IMR-90 (cell line): ENCODE measurements around the gene PDZD8. TPM values are rescaled to one million over a fixed set of nuclear protein-coding genes. Genes with fewer than 3 reads are reported as not detected.

Source experiments
- ATAC-seq: fragments of 200-7000 bp; cut with Tn5 transposase; 2 replicates; pipeline ENCODE4 v1.9.1; 2020; ENCODE audit warnings: low read depth, mild to moderate bottlenecking, moderate library complexity
- BruUV-seq: library from RNA; stranded (reverse); fragments of 400-500 nt; replicated peaks from 2 replicates; lab custom pipeline; 2021; lab: Mats Ljungman, UMichigan
- CTCF ChIA-PET: fragments of 300-600 bp; formaldehyde crosslinking; extraction: SDS; loops from one replicate; lab custom pipeline; 2021; ENCODE audit warnings: antibody characterized with exemption; lab: Yijun Ruan, JAX
- POLR2A ChIA-PET: fragments of 300-600 bp; sonication (Branson Sonifier 250); formaldehyde crosslinking; loops from one replicate; lab custom pipeline; 2022; ENCODE audit warnings: antibody characterized with exemption; ENCODE audit not compliant: unreplicated experiment; lab: Charles Lee
- DNase-seq: peaks from one replicate; pipeline ENCODE4 v3.0.0; 2013
- H2AFZ ChIP-seq: replicated peaks from 2 replicates; pipeline ENCODE3; 2013; ENCODE audit warnings: low read length, mild to moderate bottlenecking; ENCODE audit not compliant: poor library complexity
- H2AK5ac ChIP-seq: 2 replicates; pipeline ENCODE4 v1.6.1; 2013; ENCODE audit warnings: low read depth, low read length, inconsistent platforms
- H2AK9ac ChIP-seq: replicated peaks from 2 replicates; pipeline ENCODE3; 2013; ENCODE audit warnings: mild to moderate bottlenecking, low read depth, low read length, moderate library complexity; ENCODE audit not compliant: poor library complexity
- H2BK120ac ChIP-seq: 2 replicates; pipeline ENCODE4 v1.6.1; 2013; ENCODE audit warnings: low read depth, low read length, inconsistent platforms
- H2BK15ac ChIP-seq: 3 replicates; pipeline ENCODE4 v1.6.1; 2013; ENCODE audit warnings: low read depth, low read length, inconsistent platforms
- H2BK20ac ChIP-seq: 2 replicates; pipeline ENCODE4 v1.6.1; 2013; ENCODE audit warnings: low read depth, mild to moderate bottlenecking, inconsistent platforms, low read length, moderate library complexity
- H2BK5ac ChIP-seq: 2 replicates; pipeline ENCODE4 v1.6.1; 2013; ENCODE audit warnings: mild to moderate bottlenecking, low read depth, low read length, inconsistent platforms; ENCODE audit not compliant: poor library complexity, severe bottlenecking
- H3K14ac ChIP-seq: replicated peaks from 2 replicates; pipeline ENCODE4 v1.6.1; 2013; ENCODE audit warnings: low read depth, low read length, inconsistent platforms
- H3K18ac ChIP-seq: 2 replicates; pipeline ENCODE4 v1.6.1; 2013; ENCODE audit warnings: low read depth, low read length, control low read depth
- H3K23ac ChIP-seq: 2 replicates; pipeline ENCODE4 v1.6.1; 2013; ENCODE audit warnings: low read depth, low read length, inconsistent platforms
- H3K27ac ChIP-seq: 2 replicates; pipeline ENCODE4 v1.5.1; 2013; ENCODE audit warnings: mild to moderate bottlenecking, control low read depth, low read length; ENCODE audit not compliant: insufficient read depth
- H3K27me3 ChIP-seq: 2 replicates; pipeline ENCODE4 v1.6.1; 2013; ENCODE audit warnings: low read length; ENCODE audit not compliant: control insufficient read depth, insufficient read depth
- H3K36me3 ChIP-seq: 2 replicates; pipeline ENCODE4 v1.6.1; 2013; ENCODE audit warnings: low read length, mixed read lengths; ENCODE audit not compliant: control insufficient read depth, insufficient read depth
- H3K4ac ChIP-seq: 2 replicates; pipeline ENCODE4 v1.6.1; 2013; ENCODE audit warnings: low read depth, low read length, inconsistent platforms
- H3K4me1 ChIP-seq: 2 replicates; pipeline ENCODE4 v1.6.1; 2013; ENCODE audit warnings: low read length, mixed read lengths; ENCODE audit not compliant: control insufficient read depth, insufficient read depth
- H3K4me2 ChIP-seq: 2 replicates; pipeline ENCODE4 v1.6.1; 2013; ENCODE audit warnings: low read depth, mild to moderate bottlenecking, control low read depth, low read length, moderate library complexity
- H3K4me3 ChIP-seq: 2 replicates; pipeline ENCODE4 v1.5.1; 2013; ENCODE audit warnings: low read depth, mild to moderate bottlenecking, control low read depth, low read length, moderate library complexity; ENCODE audit not compliant: insufficient read depth
- H3K56ac ChIP-seq: 2 replicates; pipeline ENCODE4 v1.6.1; 2013; ENCODE audit warnings: low read length, inconsistent platforms; ENCODE audit not compliant: insufficient read depth; ENCODE audit errors: extremely low read depth
- H3K79me1 ChIP-seq, 2 experiments: 2 replicates each; pipeline ENCODE4 v1.6.1; 2013; ENCODE audit warnings: low read length in 2 of 2, inconsistent platforms in 1 of 2, low read depth in 1 of 2
- H3K9ac ChIP-seq: 2 replicates; pipeline ENCODE4 v1.6.1; 2013; ENCODE audit warnings: low read depth, low read length, control low read depth
- H3K9me1 ChIP-seq: 2 replicates; pipeline ENCODE4 v1.6.1; 2013; ENCODE audit warnings: low read length, inconsistent platforms; ENCODE audit not compliant: insufficient read depth
- H3K9me3 ChIP-seq: 2 replicates; pipeline ENCODE4 v1.6.1; 2013; ENCODE audit warnings: low read length; ENCODE audit not compliant: control insufficient read depth, insufficient read depth
- H4K20me1 ChIP-seq: 2 replicates; pipeline ENCODE4 v1.6.1; 2013; ENCODE audit warnings: low read length, inconsistent platforms; ENCODE audit not compliant: insufficient read depth
- H4K5ac ChIP-seq: 2 replicates; pipeline ENCODE4 v1.6.1; 2013; ENCODE audit warnings: mild to moderate bottlenecking, low read depth, low read length, control low read depth
- H4K8ac ChIP-seq, 2 experiments: 2 replicates each; pipeline ENCODE4 v1.6.1; 2013; ENCODE audit warnings: low read depth in 2 of 2, low read length in 2 of 2, control low read depth in 1 of 2, inconsistent platforms in 1 of 2
- H4K91ac ChIP-seq: 2 replicates; pipeline ENCODE4 v1.6.1; 2013; ENCODE audit warnings: low read depth, low read length, inconsistent platforms; ENCODE audit not compliant: insufficient read depth
- BHLHE40 ChIP-seq: fragments of 150-350 bp; IDR thresholded peaks from 2 replicates; pipeline ENCODE4 v1.6.1; 2016; ENCODE audit warnings: mild to moderate bottlenecking, low read depth, low read length
- CEBPB ChIP-seq: IDR thresholded peaks from 2 replicates; pipeline ENCODE4 v1.6.1; 2012; ENCODE audit warnings: low read depth, low read length, improper control_type of control experiment
- CHD1 ChIP-seq: IDR thresholded peaks from 2 replicates; pipeline ENCODE4 v1.6.1; 2012; ENCODE audit warnings: low read depth, low read length, improper control_type of control experiment
- ELK1 ChIP-seq: fragments of 150-350 bp; IDR thresholded peaks from 2 replicates; pipeline ENCODE4 v1.6.1; 2016; ENCODE audit warnings: low read depth, mild to moderate bottlenecking, low read length, moderate library complexity, borderline replicate concordance
- FOS ChIP-seq: fragments of 150-350 bp; IDR thresholded peaks from 2 replicates; pipeline ENCODE4 v1.6.1; 2016; ENCODE audit warnings: low read depth, low read length
- MAFK ChIP-seq: IDR thresholded peaks from 2 replicates; pipeline ENCODE4 v1.6.1; 2012; ENCODE audit warnings: low read depth, low read length, improper control_type of control experiment
- MAZ ChIP-seq: IDR thresholded peaks from 2 replicates; pipeline ENCODE4 v1.6.1; 2012; ENCODE audit warnings: low read depth, mild to moderate bottlenecking, low read length, improper control_type of control experiment, moderate library complexity, borderline replicate concordance
- MXI1 ChIP-seq: IDR thresholded peaks from 2 replicates; pipeline ENCODE4 v1.6.1; 2012; ENCODE audit warnings: low read depth, mild to moderate bottlenecking, low read length, moderate library complexity, borderline replicate concordance
- NFE2L2 ChIP-seq: fragments of 150-350 bp; IDR thresholded peaks from 2 replicates; pipeline ENCODE4 v1.6.1; 2016; ENCODE audit warnings: low read depth, mild to moderate bottlenecking, low read length
- POLR2A ChIP-seq: IDR thresholded peaks from 2 replicates; pipeline ENCODE4 v1.6.1; 2012; ENCODE audit warnings: mild to moderate bottlenecking, low read depth, low read length
- SMC3 ChIP-seq: fragments of 150-350 bp; IDR thresholded peaks from 2 replicates; pipeline ENCODE4 v1.6.1; 2016; ENCODE audit warnings: low read depth, mild to moderate bottlenecking, antibody characterized with exemption, low read length, moderate library complexity
- WGBS, 2 experiments: methylation state at CpG; one replicate each; pipeline versions ENCODE4 v1.1.5 to v1.1.7; 2013; ENCODE audit warnings: missing lambda C conversion rate in 2 of 2; ENCODE audit not compliant: insufficient read length in 1 of 2; ENCODE audit errors: extremely low coverage in 2 of 2; 5-methylcytosine and 5-hydroxymethylcytosine counted together
- dilution Hi-C: fragments of 300-500 bp; cut with HindIII; formaldehyde crosslinking; loops from one replicate; pipeline ENCODE4 v1.14.3; 2018; ENCODE audit warnings: low sequenced_read_pairs; ENCODE audit not compliant: unreplicated experiment
- in situ Hi-C: fragments of 300-500 bp; cut with MboI; formaldehyde crosslinking; loops from 3 replicates; pipeline ENCODE4 v1.14.3; 2019; ENCODE audit warnings: low sequenced_read_pairs, inconsistent platforms, mixed read lengths
- intact Hi-C: fragments of 100-400 bp; cut with micrococcal nuclease; formaldehyde crosslinking; loops from 2 replicates; pipeline ENCODE4 v1.10.0; 2022
- polyA plus RNA-seq, 3 experiments: library from polyadenylated mRNA; depleted of rRNA; stranded (reverse); fragments of >200 nt; gene quantifications; 2 replicates each; pipeline ENCODE4 v1.2.3, GENCODE V29; 2012; ENCODE audit warnings: low replicate concordance in 1 of 3
- total RNA-seq: library from RNA; depleted of rRNA; stranded (reverse); fragments of >200 nt; gene quantifications from 2 replicates; pipeline ENCODE4 v1.2.3, GENCODE V29; 2012
- TF ChIP-seq, protein P1 (sequence below): fragments of 150-350 bp; IDR thresholded peaks from 2 replicates; pipeline ENCODE4 v1.6.1; 2017; ENCODE audit warnings: mild to moderate bottlenecking, antibody characterized with exemption, low read length, low read depth
- TF ChIP-seq, protein P2 (sequence below): conservative IDR thresholded peaks from 2 replicates; pipeline ENCODE4 v1.5.1; 2012; ENCODE audit warnings: mild to moderate bottlenecking, low read depth, low read length, improper control_type of control experiment

Gene PDZD8
- total and polyA plus RNA-seq, 2 of the 4 experiments (the other 2 are of a cell fraction), result 11.3 to 20.4 TPM

GRCh38 chr10:117355072-117355471 is 20.2 kb downstream of the PDZD8 start:
- no peak overlapping the region for H4K5ac ChIP-seq
- intact Hi-C loops, result no loop called here
- no CpG with 5 or more reads among the region's 3 CpGs for WGBS, 2 experiments
- no peak overlapping the region for H4K91ac ChIP-seq
- H4K8ac ChIP-seq, result no peak overlapping the region
- H3K9me3 ChIP-seq, result no peaks in the 10 kb centered on the region
- DNase-seq (no peak), ATAC-seq (no peak)
- H3K27ac ChIP-seq, result no peak overlapping the region
- H2AFZ ChIP-seq, result no peak overlapping the region
- TF ChIP-seq MAZ, result no peak
- no peak for TF ChIP-seq POLR2A
- TF ChIP-seq FOS, result no peak
- TF ChIP-seq SMC3, result no peak
- TF ChIP-seq, protein P1, sequence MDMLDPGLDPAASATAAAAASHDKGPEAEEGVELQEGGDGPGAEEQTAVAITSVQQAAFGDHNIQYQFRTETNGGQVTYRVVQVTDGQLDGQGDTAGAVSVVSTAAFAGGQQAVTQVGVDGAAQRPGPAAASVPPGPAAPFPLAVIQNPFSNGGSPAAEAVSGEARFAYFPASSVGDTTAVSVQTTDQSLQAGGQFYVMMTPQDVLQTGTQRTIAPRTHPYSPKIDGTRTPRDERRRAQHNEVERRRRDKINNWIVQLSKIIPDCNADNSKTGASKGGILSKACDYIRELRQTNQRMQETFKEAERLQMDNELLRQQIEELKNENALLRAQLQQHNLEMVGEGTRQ, result no peak
- TF ChIP-seq MAFK, result no peak
- TF ChIP-seq ELK1, result no peak
- TF ChIP-seq NFE2L2, result no peak
- no peak for TF ChIP-seq CEBPB
- TF ChIP-seq BHLHE40, result no peak
- TF ChIP-seq CHD1, result no peak
- no peak for TF ChIP-seq MXI1
- TF ChIP-seq, protein P2, sequence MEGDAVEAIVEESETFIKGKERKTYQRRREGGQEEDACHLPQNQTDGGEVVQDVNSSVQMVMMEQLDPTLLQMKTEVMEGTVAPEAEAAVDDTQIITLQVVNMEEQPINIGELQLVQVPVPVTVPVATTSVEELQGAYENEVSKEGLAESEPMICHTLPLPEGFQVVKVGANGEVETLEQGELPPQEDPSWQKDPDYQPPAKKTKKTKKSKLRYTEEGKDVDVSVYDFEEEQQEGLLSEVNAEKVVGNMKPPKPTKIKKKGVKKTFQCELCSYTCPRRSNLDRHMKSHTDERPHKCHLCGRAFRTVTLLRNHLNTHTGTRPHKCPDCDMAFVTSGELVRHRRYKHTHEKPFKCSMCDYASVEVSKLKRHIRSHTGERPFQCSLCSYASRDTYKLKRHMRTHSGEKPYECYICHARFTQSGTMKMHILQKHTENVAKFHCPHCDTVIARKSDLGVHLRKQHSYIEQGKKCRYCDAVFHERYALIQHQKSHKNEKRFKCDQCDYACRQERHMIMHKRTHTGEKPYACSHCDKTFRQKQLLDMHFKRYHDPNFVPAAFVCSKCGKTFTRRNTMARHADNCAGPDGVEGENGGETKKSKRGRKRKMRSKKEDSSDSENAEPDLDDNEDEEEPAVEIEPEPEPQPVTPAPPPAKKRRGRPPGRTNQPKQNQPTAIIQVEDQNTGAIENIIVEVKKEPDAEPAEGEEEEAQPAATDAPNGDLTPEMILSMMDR, result no peak
- H3K14ac ChIP-seq, result no peak overlapping the region
- H3K79me1 ChIP-seq, result peaks cover 21 to 41% of the 10 kb centered on the region in 2 experiments
- H3K4me3 ChIP-seq, result no peak overlapping the region
- H2AK5ac ChIP-seq, result no peak overlapping the region
- no TSS peak for BruUV-seq
- H3K27me3 ChIP-seq, result no peaks in the 10 kb centered on the region
- H3K4me1 ChIP-seq, result no peaks in the 10 kb centered on the region; the same call in 1 of the 2 replicates
- no peak overlapping the region for H3K56ac ChIP-seq
- in situ Hi-C loops, result no loop called here
- H3K36me3 ChIP-seq, result no peaks in the 10 kb centered on the region
- H2BK120ac ChIP-seq, result no peak overlapping the region
- ChIA-PET POLR2A (no interaction called here), CTCF (no interaction called here)
- no peak overlapping the region for H3K23ac ChIP-seq
- H4K20me1 ChIP-seq, result peaks cover 8% of the 10 kb centered on the region; the same call in 1 of the 2 replicates
- dilution Hi-C loops, result no loop called here
- no peak overlapping the region for H3K18ac ChIP-seq
- H3K4ac ChIP-seq, result no peak overlapping the region
- no peak overlapping the region for H3K9ac ChIP-seq
- H3K9me1 ChIP-seq, result peaks cover 3% of the 10 kb centered on the region; the same call in 1 of the 2 replicates
- H2AK9ac ChIP-seq, result no peak overlapping the region
- no peak overlapping the region for H2BK5ac ChIP-seq
- no peak overlapping the region for H2BK20ac ChIP-seq
- H3K4me2 ChIP-seq, result no peak overlapping the region
- no peak overlapping the region for H2BK15ac ChIP-seq
